Gastroesophageal sphincter (tissue), 4 donors: ENCODE measurements around the gene GIMAP8. TPM values are rescaled to one million over a fixed set of nuclear protein-coding genes. Genes with fewer than 3 reads are reported as not detected.

Source experiments
- ATAC-seq: fragments of 150-250 bp; one replicate; pipeline ENCODE4 v1.9.1; 2016; ENCODE audit warnings: mild to moderate bottlenecking, moderate library complexity
- H3K27ac ChIP-seq, 4 donors: fragments of 200-600 bp; sonication (generic) in 3 of 4; 1 replicate in 3 of 4; 2 replicates in 1 of 4; pipeline ENCODE4 v1.5.1; 2016 to 2019
- H3K27me3 ChIP-seq: fragments of 200-600 bp; sonication (generic); one replicate; pipeline ENCODE4 v1.5.1; 2019
- H3K36me3 ChIP-seq, 2 donors: fragments of 200-600 bp; sonication (generic); one replicate each; pipeline ENCODE4 v1.5.1; 2019; ENCODE audit warnings: control low read depth in 1 of 2
- H3K4me1 ChIP-seq, 3 donors: fragments of 200-600 bp; sonication (generic); 1 replicate in 2 of 3; 2 replicates in 1 of 3; pipeline ENCODE4 v1.5.1; 2016 to 2019; ENCODE audit warnings: control low read depth in 2 of 3
- H3K4me3 ChIP-seq, 2 donors: fragments of 200-600 bp; sonication (generic); one replicate each; pipeline ENCODE4 v1.5.1; 2019; ENCODE audit warnings: mild to moderate bottlenecking in 1 of 2, moderate library complexity in 1 of 2
- H3K9me3 ChIP-seq, 3 donors: fragments of 200-600 bp; sonication (generic); one replicate each; pipeline ENCODE4 v1.5.1; 2017 to 2019; ENCODE audit warnings: control low read depth in 2 of 3
- EP300 ChIP-seq: sonication (generic); formaldehyde crosslinking; IDR thresholded peaks from one replicate; pipeline ENCODE4 v1.6.1; 2017; ENCODE audit warnings: antibody characterized with exemption, mild to moderate bottlenecking
- POLR2A ChIP-seq, 2 donors: fragments of 450-650 bp; IDR thresholded peaks; one replicate each; pipeline ENCODE4 v1.6.1; 2017; ENCODE audit warnings: antibody characterized with exemption in 2 of 2, mild to moderate bottlenecking in 2 of 2, moderate library complexity in 1 of 2
- POLR2AphosphoS5 ChIP-seq: sonication (generic); formaldehyde crosslinking; IDR thresholded peaks from one replicate; pipeline ENCODE4 v1.6.1; 2017; ENCODE audit warnings: antibody characterized with exemption
- WGBS, 2 donors: methylation state at CpG; one replicate each; pipeline ENCODE4 v1.1.5; 2018; ENCODE audit warnings: low coverage in 1 of 2; 5-methylcytosine and 5-hydroxymethylcytosine counted together
- total RNA-seq, 4 donors: library from RNA; depleted of rRNA; stranded (reverse); fragments of >200 nt; gene quantifications; one replicate each; pipeline ENCODE4 v1.1.0, GENCODE V29; 2016
- TF ChIP-seq, protein P1 (sequence below), 4 experiments: fragments of 200-600 bp in 2 of 4; fragments of 450-650 bp in 2 of 4; sonication (generic) in 1 of 4; IDR thresholded peaks; one replicate each; pipeline ENCODE4 v1.5.1; 2017 to 2019; ENCODE audit warnings: antibody characterized with exemption in 4 of 4, mild to moderate bottlenecking in 2 of 4, moderate library complexity in 2 of 4

GIMAP8 gene
- total RNA-seq, 4 donors from 2014 or later, result 6.1 to 19.1 (median 12.5) TPM

- WGBS, 2 donors, result 71 to 85% methylated on average over 7 to 8 of the region's 13 CpGs
- TF ChIP-seq POLR2A (IDR thresholded peaks at IDR 0.05), result no peak
- TF ChIP-seq EP300, result no peak
- TF ChIP-seq, protein P1, sequence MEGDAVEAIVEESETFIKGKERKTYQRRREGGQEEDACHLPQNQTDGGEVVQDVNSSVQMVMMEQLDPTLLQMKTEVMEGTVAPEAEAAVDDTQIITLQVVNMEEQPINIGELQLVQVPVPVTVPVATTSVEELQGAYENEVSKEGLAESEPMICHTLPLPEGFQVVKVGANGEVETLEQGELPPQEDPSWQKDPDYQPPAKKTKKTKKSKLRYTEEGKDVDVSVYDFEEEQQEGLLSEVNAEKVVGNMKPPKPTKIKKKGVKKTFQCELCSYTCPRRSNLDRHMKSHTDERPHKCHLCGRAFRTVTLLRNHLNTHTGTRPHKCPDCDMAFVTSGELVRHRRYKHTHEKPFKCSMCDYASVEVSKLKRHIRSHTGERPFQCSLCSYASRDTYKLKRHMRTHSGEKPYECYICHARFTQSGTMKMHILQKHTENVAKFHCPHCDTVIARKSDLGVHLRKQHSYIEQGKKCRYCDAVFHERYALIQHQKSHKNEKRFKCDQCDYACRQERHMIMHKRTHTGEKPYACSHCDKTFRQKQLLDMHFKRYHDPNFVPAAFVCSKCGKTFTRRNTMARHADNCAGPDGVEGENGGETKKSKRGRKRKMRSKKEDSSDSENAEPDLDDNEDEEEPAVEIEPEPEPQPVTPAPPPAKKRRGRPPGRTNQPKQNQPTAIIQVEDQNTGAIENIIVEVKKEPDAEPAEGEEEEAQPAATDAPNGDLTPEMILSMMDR (IDR thresholded peaks at IDR 0.05), result no peak
- no peak for TF ChIP-seq POLR2AphosphoS5
- peaks cover 0 to 41% (median 17%) of the 10 kb centered on the region in 3 donors for H3K4me1 ChIP-seq
Observed at GRCh38 chr7:150402671-150403321, 47.6 kb upstream of the GIMAP8 start.

DNA sequence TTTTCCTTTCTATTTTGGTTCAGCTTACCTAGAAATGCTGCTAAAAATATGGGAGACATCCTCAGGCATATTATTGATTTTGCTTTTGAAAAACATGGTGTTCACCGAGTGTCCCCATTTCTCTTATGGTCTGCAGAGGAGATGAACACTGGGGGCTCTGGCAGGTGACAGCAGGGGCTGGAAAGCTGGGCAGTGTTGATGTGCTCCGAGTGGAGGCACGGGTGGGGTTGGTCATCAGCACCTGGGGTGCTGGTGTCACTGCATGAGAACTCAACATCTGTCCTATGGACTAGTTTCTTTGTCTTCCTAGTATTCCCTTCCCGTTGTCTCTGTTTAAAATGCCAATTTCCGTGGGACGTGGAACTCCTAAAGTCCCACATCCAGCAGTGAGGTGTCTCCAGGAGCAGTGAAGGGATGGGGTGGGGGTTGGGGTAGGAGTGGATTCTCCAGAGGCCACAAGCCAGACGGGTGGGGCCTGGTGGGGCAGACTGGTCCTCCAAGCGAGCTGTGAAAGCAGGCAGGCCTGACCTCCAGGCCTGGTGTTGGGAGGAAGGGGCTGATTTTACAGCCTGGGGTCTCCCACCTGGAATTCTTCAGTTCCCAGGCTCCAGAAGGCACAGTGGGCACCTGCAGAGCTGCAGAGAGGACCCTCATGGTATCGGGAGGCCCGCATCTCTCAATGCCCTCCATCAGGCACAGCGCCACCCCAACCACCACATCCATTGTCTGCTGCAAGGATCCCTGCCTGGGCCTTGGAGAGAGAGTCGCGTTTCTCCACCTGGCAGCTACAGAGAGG, 46.9 kb upstream of the GIMAP8 start:
- H3K9me3 ChIP-seq, result no peaks in the 10 kb centered on the region
- peak overlapping the region; percentile 91 to 95 (median 93) for H3K27ac ChIP-seq
- peaks cover 0 to 42% (median 17%) of the 10 kb centered on the region in 3 donors for H3K4me1 ChIP-seq
- WGBS, 2 donors, result 68 to 84% methylated on average over 5 to 6 of the region's 13 CpGs
- H3K36me3 ChIP-seq, result peaks cover 0 to 19% of the 10 kb centered on the region in 2 donors
- TF ChIP-seq POLR2AphosphoS5, result no peak
- TF ChIP-seq, protein P1 (IDR thresholded peaks at IDR 0.05), result no peak
- TF ChIP-seq POLR2A (IDR thresholded peaks at IDR 0.05), result no peak
- no peak for TF ChIP-seq EP300
- H3K4me3 ChIP-seq, result no peak overlapping the region
- no peak for ATAC-seq
- H3K27me3 ChIP-seq, result no peaks in the 10 kb centered on the region

More at GRCh38 chr7:150402671-150403321, 47.6 kb upstream of the GIMAP8 start:
- ATAC-seq, result no peak
- Histone ChIP-seq H3K4me3 (no peak overlapping the region), H3K27me3 (no peaks in the 10 kb centered on the region), H3K27ac (no peak overlapping the region), H3K9me3 (no peaks in the 10 kb centered on the region), H3K36me3 (peaks cover 0 to 19% of the 10 kb centered on the region in 2 donors)

GRCh38 chr7:150404172-150404804, 46.1 kb upstream of the GIMAP8 start:
- peak overlapping the region; percentile 91 to 95 (median 93) for H3K27ac ChIP-seq
- H3K4me1 ChIP-seq, result peaks cover 0 to 42% (median 17%) of the 10 kb centered on the region in 3 donors
- TF ChIP-seq POLR2AphosphoS5 (no peak), EP300 (no peak), POLR2A (IDR thresholded peaks at IDR 0.05) (no peak)
- TF ChIP-seq, protein P1 (IDR thresholded peaks at IDR 0.05), result no peak
- no peak for ATAC-seq
- WGBS, 2 donors, result 12 to 21% methylated on average over 3 to 16 of the region's 16 CpGs
- H3K27me3 ChIP-seq, result no peaks in the 10 kb centered on the region
- peak overlapping the region; percentile 78 to 79 for H3K4me3 ChIP-seq
- H3K9me3 ChIP-seq, result no peaks in the 10 kb centered on the region
- peaks cover 0 to 17% of the 10 kb centered on the region in 2 donors for H3K36me3 ChIP-seq

DNA sequence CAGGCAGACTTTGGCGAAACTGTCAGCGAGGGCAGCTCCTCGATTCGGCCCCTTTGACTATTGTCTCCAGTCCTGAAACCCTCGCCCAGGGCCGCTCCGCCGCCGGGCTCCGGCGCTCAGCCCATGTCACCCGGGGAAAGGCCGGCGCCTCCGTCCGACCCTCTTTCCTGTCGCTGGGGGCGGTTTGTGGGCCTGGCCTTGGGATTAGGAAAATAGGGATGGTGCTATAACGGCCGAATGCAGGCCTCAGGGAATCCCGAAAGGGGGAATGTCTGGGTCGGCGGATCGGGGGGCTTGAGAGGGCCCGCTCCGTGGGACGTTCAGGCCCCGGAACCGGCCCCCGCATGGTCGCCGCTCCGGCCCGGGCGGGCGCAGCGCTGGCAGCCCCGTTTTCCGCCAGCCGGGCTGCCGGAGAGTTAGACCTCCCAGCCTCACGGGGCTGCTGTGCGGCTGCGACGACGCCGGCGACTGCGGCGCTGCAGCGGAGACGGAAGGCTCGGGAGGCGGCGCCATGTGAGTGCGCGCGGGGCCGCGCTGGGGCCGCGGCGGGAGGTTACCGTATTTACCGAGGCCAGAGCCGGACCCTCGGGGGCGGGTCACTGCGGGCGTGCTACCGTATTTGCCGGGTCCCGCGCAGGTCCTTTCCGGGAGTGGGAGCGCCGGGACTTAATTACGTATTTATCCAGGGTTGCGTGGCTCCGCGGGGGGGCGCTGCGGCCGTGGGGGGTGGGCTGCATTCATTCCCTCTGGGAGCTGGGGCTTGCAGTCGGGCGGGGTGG, 45.4 kb upstream of the GIMAP8 start:
- Histone ChIP-seq H3K4me1 (peaks cover 0 to 42% (median 17%) of the 10 kb centered on the region in 3 donors), H3K27me3 (no peaks in the 10 kb centered on the region), H3K4me3 (peak overlapping the region; percentile 78 to 79), H3K27ac (peak overlapping the region; percentile 91 to 95 (median 93)), H3K9me3 (no peaks in the 10 kb centered on the region), H3K36me3 (peaks cover 0 to 24% of the 10 kb centered on the region in 2 donors)
- TF ChIP-seq EP300 (no peak), POLR2A (IDR thresholded peaks at IDR 0.05) (peak; percentile 87 to 90), POLR2AphosphoS5 (peak; percentile 69)
- TF ChIP-seq, protein P1 (IDR thresholded peaks at IDR 0.05), result peak in 3 of 4 experiments; percentile 6 to 51 (median 7)
- peak; percentile 95 for ATAC-seq
- WGBS, 2 donors, result 0% methylated on average over 3 of the region's 86 CpGs; no CpG with 5 or more reads in 1 of the 2 donors
